NT2/D1 (cell line): Measurements from ENCODE around the gene GPR61.

Experiments
- SUZ12 ChIP-seq: IDR thresholded peaks from 2 replicates; pipeline ENCODE4 v1.6.1; 2011; ENCODE audit not compliant: insufficient read length, insufficient read depth; ENCODE audit errors: extremely low read depth
- YY1 ChIP-seq: IDR thresholded peaks from 2 replicates; pipeline ENCODE4 v1.6.1; 2011; ENCODE audit not compliant: insufficient read length, insufficient read depth
- ZNF274 ChIP-seq: IDR thresholded peaks from 2 replicates; pipeline ENCODE4 v1.6.1; 2011; ENCODE audit warnings: mild to moderate bottlenecking, low read depth, low read length

- TF ChIP-seq ZNF274 = no peak
- no peak for TF ChIP-seq YY1
- no peak for TF ChIP-seq SUZ12
Measured at GRCh38 chr1:109531826-109532364, 7.8 kb upstream of the GPR61 start.
